ENCODE data around the gene CST4.
"Not testable (repeated sequence)": the region's sequence is repeated elsewhere in the genome, so short reads cannot be mapped to it uniquely, and the experiment has no call there.

Gene CST4

GRCh38 chr20:23688684-23689398 is at the start of gene CST4:
CST4 (minus strand) TSS chr20:23689038; CDS start chr20:23688969, 69 bp downstream.
- H3K9me3 Mint-ChIP-seq, ATAC-seq, H3K4me3 Mint-ChIP-seq, H3K4me1 Mint-ChIP-seq, H3K27ac Mint-ChIP-seq, H3K36me3 Mint-ChIP-seq: not testable (repeated sequence)
- peak in 1 of 2 donors; percentile 22 for DNase-seq (ENCODE audit: low spot score in 2 of 2)

- H3K4me1 Mint-ChIP-seq, H3K27ac Mint-ChIP-seq, H3K4me3 Mint-ChIP-seq, H3K9me3 Mint-ChIP-seq, H3K36me3 Mint-ChIP-seq, ATAC-seq: not testable (repeated sequence)
- DNase-seq (ENCODE audit: low spot score in 2 of 2): peak in 1 of 2 donors; percentile 13
Observed at GRCh38 chr20:23735391-23735790, 46.6 kb upstream of the CST4 start.

- not testable (repeated sequence) for ATAC-seq; DNase-seq (ENCODE audit: low spot score in 2 of 2); H3K36me3 Mint-ChIP-seq; H3K9me3 Mint-ChIP-seq; H3K4me1 Mint-ChIP-seq; H3K4me3 Mint-ChIP-seq; H3K27ac Mint-ChIP-seq
Observed at GRCh38 chr20:23734949-23735348, 46.1 kb upstream of the CST4 start.

- not testable (repeated sequence) for H3K9me3 Mint-ChIP-seq; H3K36me3 Mint-ChIP-seq; ATAC-seq; H3K4me1 Mint-ChIP-seq; DNase-seq (ENCODE audit: low spot score in 2 of 2); H3K4me3 Mint-ChIP-seq; H3K27ac Mint-ChIP-seq
Observed at GRCh38 chr20:23734440-23734839, 45.6 kb upstream of the CST4 start.

GRCh38 chr20:23727016-23727415 is 38.2 kb upstream of the CST4 start:
- H3K27ac Mint-ChIP-seq: no peak overlapping the region
- DNase-seq (ENCODE audit: low spot score in 2 of 2): no peak
- H3K4me1 Mint-ChIP-seq: no peaks in the 10 kb centered on the region
- H3K4me3 Mint-ChIP-seq: no peak overlapping the region
- H3K9me3 Mint-ChIP-seq: no peaks in the 10 kb centered on the region
- no peak for ATAC-seq
- H3K36me3 Mint-ChIP-seq: no peaks in the 10 kb centered on the region

GRCh38 chr20:23725102-23725501 is 36.3 kb upstream of the CST4 start:
- H3K36me3 Mint-ChIP-seq: no peaks in the 10 kb centered on the region
- H3K4me1 Mint-ChIP-seq: no peaks in the 10 kb centered on the region
- H3K27ac Mint-ChIP-seq: no peak overlapping the region
- ATAC-seq: no peak
- DNase-seq (ENCODE audit: low spot score in 2 of 2): no peak
- no peaks in the 10 kb centered on the region for H3K9me3 Mint-ChIP-seq
- no peak overlapping the region for H3K4me3 Mint-ChIP-seq

- H3K27ac Mint-ChIP-seq, H3K4me3 Mint-ChIP-seq, H3K4me1 Mint-ChIP-seq, H3K9me3 Mint-ChIP-seq, H3K36me3 Mint-ChIP-seq: not testable (repeated sequence)
- peak in 1 of 2 donors; percentile 62 for DNase-seq (ENCODE audit: low spot score in 2 of 2)
- ATAC-seq: peak; percentile 68
Observed at GRCh38 chr20:23723659-23724307, 34.9 kb upstream of the CST4 start.

GRCh38 chr20:23722851-23723250 is 34.0 kb upstream of the CST4 start:
- H3K4me1 Mint-ChIP-seq; ATAC-seq; DNase-seq (ENCODE audit: low spot score in 2 of 2); H3K36me3 Mint-ChIP-seq; H3K4me3 Mint-ChIP-seq; H3K27ac Mint-ChIP-seq; H3K9me3 Mint-ChIP-seq: not testable (repeated sequence)

GRCh38 chr20:23721962-23722361 is 33.1 kb upstream of the CST4 start:
- DNase-seq (ENCODE audit: low spot score in 2 of 2): no peak
- Mint-ChIP-seq H3K4me3 (no peak overlapping the region), H3K27ac (no peak overlapping the region), H3K9me3 (no peaks in the 10 kb centered on the region), H3K36me3 (no peaks in the 10 kb centered on the region), H3K4me1 (no peaks in the 10 kb centered on the region)
- no peak for ATAC-seq

- not testable (repeated sequence) for H3K27ac Mint-ChIP-seq
Observed at GRCh38 chr20:23719351-23719750, 30.5 kb upstream of the CST4 start.

GRCh38 chr20:23711778-23712177 is 22.9 kb upstream of the CST4 start:
- H3K27ac Mint-ChIP-seq; H3K4me3 Mint-ChIP-seq; DNase-seq (ENCODE audit: low spot score in 2 of 2); H3K9me3 Mint-ChIP-seq; H3K4me1 Mint-ChIP-seq; ATAC-seq; H3K36me3 Mint-ChIP-seq: not testable (repeated sequence)

More at GRCh38 chr20:23719351-23719750, 30.5 kb upstream of the CST4 start:
- not testable (repeated sequence) for DNase-seq (ENCODE audit: low spot score in 2 of 2); H3K4me3 Mint-ChIP-seq; H3K9me3 Mint-ChIP-seq; ATAC-seq; H3K4me1 Mint-ChIP-seq; H3K36me3 Mint-ChIP-seq

- H3K36me3 Mint-ChIP-seq: no peaks in the 10 kb centered on the region
- no peak for ATAC-seq
- H3K4me3 Mint-ChIP-seq: no peak overlapping the region
- H3K9me3 Mint-ChIP-seq: no peaks in the 10 kb centered on the region
- no peak overlapping the region for H3K27ac Mint-ChIP-seq
- no peaks in the 10 kb centered on the region for H3K4me1 Mint-ChIP-seq
- no peak for DNase-seq (ENCODE audit: low spot score in 2 of 2)
Observed at GRCh38 chr20:23710771-23711170, 21.9 kb upstream of the CST4 start.

GRCh38 chr20:23705895-23706294 is 17.1 kb upstream of the CST4 start:
- Mint-ChIP-seq H3K27ac (no peak overlapping the region), H3K36me3 (no peaks in the 10 kb centered on the region), H3K9me3 (no peaks in the 10 kb centered on the region), H3K4me3 (no peak overlapping the region), H3K4me1 (no peaks in the 10 kb centered on the region)
- ATAC-seq (no peak), DNase-seq (ENCODE audit: low spot score in 2 of 2) (no peak)

- no peaks in the 10 kb centered on the region for H3K4me1 Mint-ChIP-seq
- no peak overlapping the region for H3K4me3 Mint-ChIP-seq
- H3K9me3 Mint-ChIP-seq: no peaks in the 10 kb centered on the region
- H3K27ac Mint-ChIP-seq: no peak overlapping the region
- ATAC-seq (no peak), DNase-seq (ENCODE audit: low spot score in 2 of 2) (no peak)
- no peaks in the 10 kb centered on the region for H3K36me3 Mint-ChIP-seq
Observed at GRCh38 chr20:23702021-23702420, 13.2 kb upstream of the CST4 start.

GRCh38 chr20:23700931-23701330 is 12.1 kb upstream of the CST4 start:
- Mint-ChIP-seq H3K36me3 (no peaks in the 10 kb centered on the region), H3K4me1 (no peaks in the 10 kb centered on the region), H3K4me3 (no peak overlapping the region), H3K27ac (no peak overlapping the region), H3K9me3 (no peaks in the 10 kb centered on the region)
- DNase-seq (ENCODE audit: low spot score in 2 of 2) (no peak), ATAC-seq (peak; percentile 13)

- Mint-ChIP-seq H3K36me3 (no peaks in the 10 kb centered on the region), H3K4me3 (no peak overlapping the region), H3K27ac (no peak overlapping the region), H3K9me3 (no peaks in the 10 kb centered on the region), H3K4me1 (no peaks in the 10 kb centered on the region)
- DNase-seq (ENCODE audit: low spot score in 2 of 2): no peak
- ATAC-seq: no peak
Observed at GRCh38 chr20:23697947-23698346, 9.1 kb upstream of the CST4 start.
